Naive thymus-derived CD4-positive, alpha-beta T cell (primary cell): ENCODE data around the gene UBE2L3. TPM values are rescaled to one million over a fixed set of nuclear protein-coding genes. Genes with fewer than 3 reads are reported as not detected.

Source experiments
- ATAC-seq: fragments of 150-1000 bp; cut with Tn5 transposase; 2 replicates; pipeline ENCODE4 v1.10.0; 2021; ENCODE audit warnings: mild to moderate bottlenecking, moderate library complexity
- CTCF ChIA-PET: fragments of 350-600 bp; sonication (Branson Sonifier 250); formaldehyde crosslinking; loops from one replicate; lab custom pipeline; 2021; ENCODE audit warnings: antibody characterized with exemption; lab: Charles Lee
- POLR2A ChIA-PET: fragments of 350-600 bp; sonication (Branson Sonifier 250); formaldehyde crosslinking; loops from one replicate; lab custom pipeline; 2021; ENCODE audit warnings: antibody characterized with exemption, inconsistent platforms; lab: Charles Lee
- DNase-seq, 9 donors: peaks; one replicate each; pipeline versions ENCODE4 v3.0.0 to v3.0.0-alpha.2; 2020 to 2022; ENCODE audit warnings: mixed read lengths in 1 of 9
- H3K27ac ChIP-seq: one replicate; pipeline ENCODE4 v1.7.0; 2013; ENCODE audit warnings: mild to moderate bottlenecking, low read depth, low read length, moderate library complexity
- H3K27me3 ChIP-seq, 2 donors: one replicate each; pipeline ENCODE4 v1.7.0; 2013; ENCODE audit warnings: low read length in 2 of 2, mild to moderate bottlenecking in 2 of 2, moderate library complexity in 2 of 2; ENCODE audit not compliant: control insufficient read depth in 2 of 2, insufficient read depth in 2 of 2
- H3K36me3 ChIP-seq, 3 experiments: 1 replicate in 2 of 3; 2 replicates in 1 of 3; pipeline ENCODE4 v1.7.0; 2013; ENCODE audit warnings: low read length in 3 of 3, mild to moderate bottlenecking in 3 of 3, moderate library complexity in 1 of 3; ENCODE audit not compliant: insufficient read depth in 3 of 3, control insufficient read depth in 2 of 3
- H3K4me1 ChIP-seq, 2 donors: one replicate each; pipeline ENCODE4 v1.7.0; 2013; ENCODE audit warnings: low read length in 2 of 2, mild to moderate bottlenecking in 2 of 2, moderate library complexity in 1 of 2; ENCODE audit not compliant: control insufficient read depth in 2 of 2, insufficient read depth in 2 of 2
- H3K4me3 ChIP-seq: 2 replicates; pipeline ENCODE4 v1.7.0; 2013; ENCODE audit warnings: mild to moderate bottlenecking, low read length
- H3K9me3 ChIP-seq, 3 experiments: 1 replicate in 2 of 3; 2 replicates in 1 of 3; pipeline ENCODE4 v1.7.0; 2013; ENCODE audit warnings: low read length in 3 of 3; ENCODE audit not compliant: control insufficient read depth in 2 of 3
- H3K27ac Mint-ChIP-seq, 9 donors: one replicate each; pipeline ENCODE4 v1.8.0; 2020 to 2022; ENCODE audit warnings: mixed read lengths in 9 of 9, mild to moderate bottlenecking in 8 of 9, moderate library complexity in 5 of 9, inconsistent platforms in 2 of 9
- H3K27me3 Mint-ChIP-seq, 5 donors: one replicate each; pipeline ENCODE4 v1.8.0; 2021 to 2022; ENCODE audit warnings: mixed read lengths in 5 of 5, mild to moderate bottlenecking in 1 of 5
- H3K36me3 Mint-ChIP-seq, 5 donors: one replicate each; pipeline ENCODE4 v1.8.0; 2020 to 2022; ENCODE audit warnings: mixed read lengths in 5 of 5, mild to moderate bottlenecking in 3 of 5, inconsistent platforms in 1 of 5
- H3K4me1 Mint-ChIP-seq, 7 donors: one replicate each; pipeline ENCODE4 v1.8.0; 2020 to 2022; ENCODE audit warnings: mixed read lengths in 7 of 7, mild to moderate bottlenecking in 3 of 7, inconsistent platforms in 1 of 7
- H3K4me3 Mint-ChIP-seq, 10 donors: one replicate each; pipeline ENCODE4 v1.8.0; 2020 to 2022; ENCODE audit warnings: mild to moderate bottlenecking in 10 of 10, mixed read lengths in 10 of 10, moderate library complexity in 6 of 10, inconsistent platforms in 2 of 10
- H3K9me3 Mint-ChIP-seq, 11 donors: one replicate each; pipeline ENCODE4 v1.8.0; 2020 to 2022; ENCODE audit warnings: mixed read lengths in 11 of 11, mild to moderate bottlenecking in 4 of 11, inconsistent platforms in 1 of 11, moderate library complexity in 1 of 11
- intact Hi-C, 2 donors: fragments of 100-400 bp; cut with micrococcal nuclease; formaldehyde crosslinking; loops; one replicate each; pipeline ENCODE4 v1.15.1; 2023
- polyA plus RNA-seq, 2 donors: library from polyadenylated mRNA; unstranded; fragments of 300-500 nt; fragmentation: Illumina TruSeq; gene quantifications; one replicate each; pipeline ENCODE4 v1.2.3, GENCODE V29; 2021
- total RNA-seq, 6 experiments: library from RNA in 5 of 6; stranded (reverse) in 5 of 6; gene quantifications; 1 replicate in 5 of 6; 2 replicates in 1 of 6; pipeline ENCODE4 v1.2.3 and lab custom pipeline; 2021 to 2026

The UBE2L3 gene
- total and polyA plus RNA-seq, 7 experiments from 2014 or later: 22.5 to 101 (median 34.6) TPM

- CTCF ChIA-PET: no interaction called here
- DNase-seq: no peak
- no peaks in the 10 kb centered on the region for H3K27me3 Mint-ChIP-seq
- H3K4me1 Mint-ChIP-seq: peaks cover 40 to 80% (median 70%) of the 10 kb centered on the region in 7 donors
- POLR2A ChIA-PET: no interaction called here
- no peak for ATAC-seq
- H3K27ac Mint-ChIP-seq: peak overlapping the region in 8 of 9 donors; percentile 15 to 82 (median 74)
- H3K36me3 Mint-ChIP-seq: peaks cover 13 to 35% (median 30%) of the 10 kb centered on the region in 5 donors
- H3K9me3 Mint-ChIP-seq: peaks cover 0 to 2% (median 0%) of the 10 kb centered on the region in 11 donors
- no peak overlapping the region for H3K4me3 ChIP-seq
- peak overlapping the region in 2 of 10 donors; percentile 21 to 67 for H3K4me3 Mint-ChIP-seq
- peak overlapping the region; percentile 7 for H3K27ac ChIP-seq
- peaks cover 25 to 26% of the 10 kb centered on the region in 2 donors for H3K4me1 ChIP-seq
- no peaks in the 10 kb centered on the region for H3K27me3 ChIP-seq
- no peaks in the 10 kb centered on the region for H3K9me3 ChIP-seq
- intact Hi-C loops: no loop called here
- H3K36me3 ChIP-seq: peaks cover 0 to 37% (median 5%) of the 10 kb centered on the region in 3 experiments
Measured at GRCh38 chr22:21590809-21591641, 23.5 kb downstream of the UBE2L3 start.

GRCh38 chr22:21591695-21592094 is 24.2 kb downstream of the UBE2L3 start:
- DNase-seq (no peak), ATAC-seq (no peak)
- no peaks in the 10 kb centered on the region for H3K27me3 ChIP-seq
- H3K36me3 ChIP-seq: peaks cover 0 to 38% (median 5%) of the 10 kb centered on the region in 3 experiments
- H3K27me3 Mint-ChIP-seq: no peaks in the 10 kb centered on the region
- intact Hi-C loops: no loop called here
- no peaks in the 10 kb centered on the region for H3K9me3 ChIP-seq
- ChIA-PET POLR2A (no interaction called here), CTCF (no interaction called here)
- peak overlapping the region in 8 of 9 donors; percentile 14 to 82 (median 74) for H3K27ac Mint-ChIP-seq
- peaks cover 13 to 37% (median 32%) of the 10 kb centered on the region in 5 donors for H3K36me3 Mint-ChIP-seq
- peaks cover 41 to 83% (median 72%) of the 10 kb centered on the region in 7 donors for H3K4me1 Mint-ChIP-seq
- H3K27ac ChIP-seq: peak overlapping the region; percentile 7
- peaks cover 0 to 2% (median 0%) of the 10 kb centered on the region in 11 donors for H3K9me3 Mint-ChIP-seq
- H3K4me3 Mint-ChIP-seq: peak overlapping the region in 3 of 10 donors; percentile 21 to 67 (median 42)
- peaks cover 25 to 26% of the 10 kb centered on the region in 2 donors for H3K4me1 ChIP-seq
- no peak overlapping the region for H3K4me3 ChIP-seq

DNA sequence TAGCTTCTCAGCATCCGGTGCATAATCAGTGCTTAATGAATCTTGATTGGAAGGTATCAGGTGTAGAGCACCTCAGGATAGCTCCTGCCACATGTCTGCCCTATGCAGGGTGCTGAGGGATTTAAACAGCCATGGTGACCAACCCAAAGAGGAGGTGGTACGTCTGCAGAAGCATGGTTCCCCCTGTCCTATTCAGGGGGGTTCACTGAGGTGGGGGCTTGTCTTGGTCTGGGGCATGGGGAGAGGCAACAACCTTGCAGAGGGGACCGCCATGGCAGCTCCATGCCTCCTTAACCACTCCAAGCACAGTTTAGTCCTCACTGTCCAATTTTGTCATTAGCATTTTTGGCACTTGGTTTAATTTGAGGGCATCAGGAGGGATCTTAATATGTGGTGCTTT is 24.9 kb downstream of the UBE2L3 start:
- H3K27ac Mint-ChIP-seq: peak overlapping the region in 3 of 9 donors; percentile 19 to 49 (median 38)
- H3K9me3 ChIP-seq: no peaks in the 10 kb centered on the region
- peaks cover 13 to 40% (median 34%) of the 10 kb centered on the region in 5 donors for H3K36me3 Mint-ChIP-seq
- no peak overlapping the region for H3K4me3 Mint-ChIP-seq
- DNase-seq: no peak
- intact Hi-C loops: no loop called here
- H3K4me1 Mint-ChIP-seq: peaks cover 38 to 81% (median 71%) of the 10 kb centered on the region in 7 donors
- H3K27ac ChIP-seq: no peak overlapping the region
- POLR2A ChIA-PET: no interaction called here
- no peak for ATAC-seq
- H3K4me3 ChIP-seq: no peak overlapping the region
- CTCF ChIA-PET: no interaction called here
- H3K36me3 ChIP-seq: peaks cover 0 to 38% (median 5%) of the 10 kb centered on the region in 3 experiments
- peaks cover 0 to 2% (median 0%) of the 10 kb centered on the region in 11 donors for H3K9me3 Mint-ChIP-seq
- no peaks in the 10 kb centered on the region for H3K27me3 ChIP-seq
- no peaks in the 10 kb centered on the region for H3K27me3 Mint-ChIP-seq
- peaks cover 22 to 24% of the 10 kb centered on the region in 2 donors for H3K4me1 ChIP-seq

- H3K27ac ChIP-seq: no peak overlapping the region
Measured at GRCh38 chr22:21593406-21594232, 26.1 kb downstream of the UBE2L3 start.

GRCh38 chr22:21594865-21595452 is 27.4 kb downstream of the UBE2L3 start:
- Histone ChIP-seq H3K4me1 (peaks cover 14 to 18% of the 10 kb centered on the region in 2 donors), H3K27me3 (no peaks in the 10 kb centered on the region), H3K4me3 (no peak overlapping the region), H3K27ac (no peak overlapping the region), H3K9me3 (no peaks in the 10 kb centered on the region), H3K36me3 (peaks cover 0 to 47% (median 5%) of the 10 kb centered on the region in 3 experiments)
- H3K4me3 Mint-ChIP-seq: no peak overlapping the region
- H3K36me3 Mint-ChIP-seq: peaks cover 16 to 52% (median 28%) of the 10 kb centered on the region in 5 donors
- intact Hi-C loops: no loop called here
- ATAC-seq: peak; percentile 26
- CTCF ChIA-PET: no interaction called here
- peaks cover 29 to 78% (median 69%) of the 10 kb centered on the region in 7 donors for H3K4me1 Mint-ChIP-seq
- POLR2A ChIA-PET: interaction anchor here (0.5 kb wide), 1 partner anchor 14 kb away, joined by 4 read pairs; no protein-coding TSS in a partner anchor
- H3K27me3 Mint-ChIP-seq: no peaks in the 10 kb centered on the region
- H3K27ac Mint-ChIP-seq: peak overlapping the region in 5 of 9 donors; percentile 1 to 65 (median 16)
- no peak for DNase-seq
- H3K9me3 Mint-ChIP-seq: peaks cover 0 to 2% (median 0%) of the 10 kb centered on the region in 11 donors

More at GRCh38 chr22:21593406-21594232, 26.1 kb downstream of the UBE2L3 start:
- ChIA-PET CTCF (no interaction called here), POLR2A (interaction anchor here (0.6 kb wide), 1 partner anchor 972 kb away, joined by 3 read pairs; no protein-coding TSS in a partner anchor)
- Mint-ChIP-seq H3K4me1 (peaks cover 30 to 77% (median 67%) of the 10 kb centered on the region in 7 donors), H3K27me3 (no peaks in the 10 kb centered on the region), H3K9me3 (peaks cover 0 to 2% (median 0%) of the 10 kb centered on the region in 11 donors), H3K36me3 (peaks cover 13 to 43% (median 28%) of the 10 kb centered on the region in 5 donors), H3K4me3 (peak overlapping the region in 2 of 10 donors; percentile 17 to 24), H3K27ac (peak overlapping the region in 5 of 9 donors; percentile 15 to 59 (median 47))
- Histone ChIP-seq H3K27me3 (no peaks in the 10 kb centered on the region), H3K4me3 (no peak overlapping the region), H3K9me3 (no peaks in the 10 kb centered on the region), H3K4me1 (peaks cover 18% of the 10 kb centered on the region in 2 donors), H3K36me3 (peaks cover 0 to 38% (median 5%) of the 10 kb centered on the region in 3 experiments)
- intact Hi-C loops: no loop called here
- no peak for DNase-seq
- no peak for ATAC-seq
